HuH-7.5 (cell line): ENCODE measurements around the gene FAF2.
"Not testable (repeated sequence)": the region's sequence is repeated elsewhere in the genome, so short reads cannot be mapped to it uniquely, and the experiment has no call there.

Source experiments
- DNase-seq: peaks from one replicate; pipeline ENCODE4 v3.0.0; 2011; ENCODE audit warnings: low spot score

Gene FAF2

GRCh38 chr5:176545388-176545736, 97.2 kb downstream of the FAF2 start:
- DNase-seq, result no peak

GRCh38 chr5:176545737-176546509, 97.7 kb downstream of the FAF2 start:
- no peak for DNase-seq

GRCh38 chr5:176547802-176548201, 99.6 kb downstream of the FAF2 start:
- no peak for DNase-seq

GRCh38 chr5:176548967-176549444, 100.8 kb downstream of the FAF2 start, which contains the start of gene CDHR2:
Gene CDHR2, plus strand, starts transcription at chr5:176549342. Its CDS starts 16,011 bp downstream, at chr5:176565353.
- DNase-seq, result no peak

- DNase-seq, result no peak
Observed at GRCh38 chr5:176549871-176550270, 101.7 kb downstream of the FAF2 start.

- DNase-seq, result no peak
Observed at GRCh38 chr5:176550275-176550831, 102.2 kb downstream of the FAF2 start.

- DNase-seq, result not testable (repeated sequence)
Observed at GRCh38 chr5:176550937-176551336, 102.8 kb downstream of the FAF2 start.

GRCh38 chr5:176552332-176552869, 104.2 kb downstream of the FAF2 start:
- DNase-seq, result no peak

- no peak for DNase-seq
Observed at GRCh38 chr5:176553260-176554085, 105.3 kb downstream of the FAF2 start.

GRCh38 chr5:176557846-176558245, 109.7 kb downstream of the FAF2 start:
- DNase-seq, result no peak
